ENCODE measurements around the gene HIVEP3. TPM values are rescaled to one million over a fixed set of nuclear protein-coding genes. Genes with fewer than 3 reads are reported as not detected.

Gene HIVEP3
- total RNA-seq, 6 experiments from 2014 or later, result 1.4 to 3.9 (median 2.2) TPM

DNA sequence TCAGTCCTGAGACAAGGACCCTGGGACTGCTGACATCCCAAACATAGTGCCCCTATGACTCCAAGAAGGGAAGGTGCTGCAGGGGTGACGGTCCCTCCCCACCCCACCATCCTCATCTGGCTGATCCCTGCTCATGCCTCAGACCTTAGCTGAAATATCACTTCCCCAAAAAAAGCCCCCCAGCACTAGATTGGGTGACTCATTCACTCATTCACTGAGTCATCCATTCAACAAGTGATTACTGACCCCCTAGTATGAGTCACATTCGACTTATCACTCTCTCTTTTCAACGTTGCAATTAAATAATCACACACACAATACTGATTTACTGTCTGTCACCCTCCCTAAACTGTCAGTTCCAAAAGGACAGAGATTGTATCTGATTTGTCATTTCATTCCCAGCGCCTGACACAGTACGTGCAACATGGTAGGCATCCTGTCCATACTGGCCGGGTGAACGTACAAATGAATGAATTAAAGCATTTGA, 48.6 kb downstream of the HIVEP3 start:
- 55% methylated on average over 6 of the region's 7 CpGs for WGBS (ENCODE audit: insufficient coverage, low coverage, low lambda C conversion rate, missing lambda C conversion rate)
- no peak for DNase-seq
- Histone ChIP-seq H3K27me3 (no peaks in the 10 kb centered on the region), H3K9me3 (no peaks in the 10 kb centered on the region), H3K36me3 (no peaks in the 10 kb centered on the region), H3K4me1 (peaks cover 0 to 16% (median 0%) of the 10 kb centered on the region in 4 donors), H3K4me3 (no peak overlapping the region), H3K27ac (no peak overlapping the region)
- TF ChIP-seq, protein P1, sequence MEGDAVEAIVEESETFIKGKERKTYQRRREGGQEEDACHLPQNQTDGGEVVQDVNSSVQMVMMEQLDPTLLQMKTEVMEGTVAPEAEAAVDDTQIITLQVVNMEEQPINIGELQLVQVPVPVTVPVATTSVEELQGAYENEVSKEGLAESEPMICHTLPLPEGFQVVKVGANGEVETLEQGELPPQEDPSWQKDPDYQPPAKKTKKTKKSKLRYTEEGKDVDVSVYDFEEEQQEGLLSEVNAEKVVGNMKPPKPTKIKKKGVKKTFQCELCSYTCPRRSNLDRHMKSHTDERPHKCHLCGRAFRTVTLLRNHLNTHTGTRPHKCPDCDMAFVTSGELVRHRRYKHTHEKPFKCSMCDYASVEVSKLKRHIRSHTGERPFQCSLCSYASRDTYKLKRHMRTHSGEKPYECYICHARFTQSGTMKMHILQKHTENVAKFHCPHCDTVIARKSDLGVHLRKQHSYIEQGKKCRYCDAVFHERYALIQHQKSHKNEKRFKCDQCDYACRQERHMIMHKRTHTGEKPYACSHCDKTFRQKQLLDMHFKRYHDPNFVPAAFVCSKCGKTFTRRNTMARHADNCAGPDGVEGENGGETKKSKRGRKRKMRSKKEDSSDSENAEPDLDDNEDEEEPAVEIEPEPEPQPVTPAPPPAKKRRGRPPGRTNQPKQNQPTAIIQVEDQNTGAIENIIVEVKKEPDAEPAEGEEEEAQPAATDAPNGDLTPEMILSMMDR (IDR thresholded peaks at IDR 0.05), result no peak
- no peak for TF ChIP-seq POLR2A (IDR thresholded peaks at IDR 0.05)
- ATAC-seq, result peak in 1 of 4 donors; percentile 14
- intact Hi-C loops (cut with DNase I), result no loop called here

DNA sequence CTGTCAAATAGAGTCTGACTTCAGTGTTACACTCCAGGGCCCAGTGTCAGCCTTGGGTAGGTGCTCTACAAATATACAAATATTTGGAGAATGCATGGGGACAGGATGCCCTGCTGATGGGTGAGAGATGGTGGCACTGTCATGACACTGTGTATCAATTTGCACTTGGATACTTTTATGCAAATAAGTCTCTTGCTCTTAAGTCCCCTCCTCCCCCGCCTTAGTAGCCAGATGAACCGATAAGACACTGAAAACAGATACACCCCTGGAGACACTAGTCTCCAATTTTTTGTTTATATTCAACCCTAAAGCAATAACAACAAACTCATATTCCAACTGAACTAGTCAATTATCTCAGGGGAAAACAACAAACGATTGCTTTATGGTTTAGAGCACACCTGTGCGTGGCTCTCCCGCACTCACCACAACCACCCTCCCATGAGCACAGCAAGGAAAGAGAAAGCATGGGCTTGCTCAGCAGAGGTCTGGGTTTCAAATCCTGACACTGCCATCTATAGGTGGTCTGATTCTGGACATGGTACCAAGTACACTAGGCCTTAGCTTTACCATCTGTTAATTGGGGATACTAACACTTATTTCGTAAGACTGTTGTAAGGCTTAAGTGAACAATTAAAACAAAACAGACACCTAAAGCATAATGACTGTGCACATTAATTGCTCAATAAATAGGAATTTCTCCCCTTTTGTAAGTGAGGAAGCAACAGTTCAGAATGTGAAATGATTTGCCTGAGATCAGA, 50.3 kb downstream of the HIVEP3 start:
- DNase-seq (no peak), ATAC-seq (no peak)
- Histone ChIP-seq H3K4me3 (no peak overlapping the region), H3K4me1 (peaks cover 0 to 16% (median 0%) of the 10 kb centered on the region in 4 donors), H3K36me3 (no peaks in the 10 kb centered on the region), H3K27ac (no peak overlapping the region), H3K27me3 (no peaks in the 10 kb centered on the region), H3K9me3 (no peaks in the 10 kb centered on the region)
- WGBS (ENCODE audit: insufficient coverage, low coverage, low lambda C conversion rate, missing lambda C conversion rate), result 82% methylated on average over 6 of the region's 6 CpGs
- TF ChIP-seq, protein P1 (IDR thresholded peaks at IDR 0.05), result no peak
- TF ChIP-seq POLR2A (IDR thresholded peaks at IDR 0.05), result no peak
- intact Hi-C loops (cut with DNase I), result no loop called here

DNA sequence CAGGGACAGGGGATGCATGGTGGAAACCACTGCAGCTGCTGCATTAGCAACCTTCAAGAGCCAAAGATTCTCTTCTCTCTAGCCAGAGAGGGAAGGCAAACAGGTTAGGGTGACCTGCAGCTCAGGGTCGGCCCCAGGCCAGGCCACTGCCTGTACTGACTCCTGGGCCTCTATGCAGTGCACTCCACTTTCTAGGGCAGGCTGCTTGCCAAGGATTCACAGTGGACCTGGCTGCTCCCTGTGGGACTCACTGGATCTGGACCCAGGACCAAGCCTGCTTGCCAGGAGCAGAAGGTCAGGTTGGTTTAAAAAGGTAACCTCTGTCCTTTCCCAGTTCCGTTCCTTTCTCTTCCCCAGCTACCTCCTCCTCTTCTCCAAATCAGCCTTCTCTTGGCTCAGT, 52.4 kb downstream of the HIVEP3 start:
- Histone ChIP-seq H3K36me3 (no peaks in the 10 kb centered on the region), H3K4me1 (peaks cover 0 to 16% (median 0%) of the 10 kb centered on the region in 4 donors), H3K4me3 (no peak overlapping the region), H3K27me3 (no peaks in the 10 kb centered on the region), H3K9me3 (no peaks in the 10 kb centered on the region), H3K27ac (no peak overlapping the region)
- ATAC-seq, result peak; percentile 88 to 99 (median 93)
- intact Hi-C loops (cut with DNase I), result no loop called here
- WGBS (ENCODE audit: insufficient coverage, low coverage, low lambda C conversion rate, missing lambda C conversion rate), result 43% methylated on average over 1 of the region's 2 CpGs
- TF ChIP-seq POLR2A (IDR thresholded peaks at IDR 0.05), result no peak
- TF ChIP-seq, protein P1 (IDR thresholded peaks at IDR 0.05), result no peak
- DNase-seq, result peak; percentile 60 to 95 (median 94)

DNA sequence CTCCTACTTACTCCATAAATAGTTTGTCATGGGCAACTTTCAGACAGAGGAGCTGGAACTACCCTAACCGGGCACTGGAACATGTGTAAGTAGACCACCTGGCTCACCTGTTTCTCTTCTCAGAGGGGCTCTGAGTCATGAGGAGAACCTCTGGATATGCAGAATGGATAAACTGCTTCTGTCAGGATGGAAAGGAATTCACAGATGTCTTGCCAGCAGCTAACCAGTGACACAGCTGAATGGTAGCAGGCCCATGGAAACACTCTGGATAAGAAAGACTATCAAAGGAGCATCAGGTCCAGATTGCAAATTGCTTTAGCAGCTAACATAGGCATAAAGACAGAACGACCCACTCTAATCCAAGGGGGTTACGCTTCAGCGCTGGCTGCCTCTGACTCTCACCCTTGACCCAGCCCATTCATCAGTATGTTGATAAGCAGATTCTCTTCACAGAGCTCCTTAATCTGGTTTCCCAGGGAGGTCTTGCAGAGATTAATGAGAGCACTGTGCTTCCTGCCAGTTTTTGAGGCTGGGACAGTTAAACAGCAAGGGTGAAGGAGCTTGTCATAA, 54.2 kb downstream of the HIVEP3 start:
- WGBS (ENCODE audit: insufficient coverage, low coverage, low lambda C conversion rate, missing lambda C conversion rate), result 75% methylated on average over 4 of the region's 4 CpGs

More for the DNA sequence above, 54.2 kb downstream of the HIVEP3 start:
- intact Hi-C loops (cut with DNase I), result no loop called here
- H3K9me3 ChIP-seq, result no peaks in the 10 kb centered on the region
- no peaks in the 10 kb centered on the region for H3K27me3 ChIP-seq
- H3K4me3 ChIP-seq, result no peak overlapping the region
- ATAC-seq (no peak), DNase-seq (no peak)
- peaks cover 0 to 16% (median 0%) of the 10 kb centered on the region in 4 donors for H3K4me1 ChIP-seq
- H3K27ac ChIP-seq, result no peak overlapping the region
- H3K36me3 ChIP-seq, result no peaks in the 10 kb centered on the region
- no peak for TF ChIP-seq POLR2A (IDR thresholded peaks at IDR 0.05)
- TF ChIP-seq, protein P1 (IDR thresholded peaks at IDR 0.05), result no peak

All from right lobe of liver (tissue), 6 donors.